SK-N-SH treated with all-trans-retinoic acid at 6 μM for 48 hours (cell line): ENCODE data around the gene KRT4.

Experiments used
- SNAI2 ChIP-seq: fragments of 250-450 bp; sonication (Bioruptor Pico); IDR thresholded peaks from 2 replicates; pipeline ENCODE4 v1.5.0; 2020; ENCODE audit warnings: mild to moderate bottlenecking, moderate library complexity
- TSHZ2 ChIP-seq: fragments of 250-450 bp; sonication (Bioruptor Pico); IDR thresholded peaks from 2 replicates; pipeline ENCODE4 v1.5.0; 2020; ENCODE audit warnings: mild to moderate bottlenecking, moderate library complexity

GRCh38 chr12:52807544-52808470 lies 6.1 kb downstream of the KRT4 start:
- TF ChIP-seq SNAI2 (CRISPR knock-in tag) (no peak), TSHZ2 (CRISPR knock-in tag) (no peak)
